ENCODE results near the gene TMEM128. TPM values are rescaled to one million over a fixed set of nuclear protein-coding genes. Genes with fewer than 3 reads are reported as not detected.
"Not testable (repeated sequence)": the region's sequence is repeated elsewhere in the genome, so short reads cannot be mapped to it uniquely, and the experiment has no call there.

The TMEM128 gene
- total RNA-seq, 2 experiments from 2014 or later = 13.9 to 20.6 TPM

- no peaks in the 10 kb centered on the region for H3K9me2 ChIP-seq (ENCODE audit: insufficient read depth, low read length)
- H3K4me2 ChIP-seq (ENCODE audit: low read length) = no peak overlapping the region
- peaks cover 3% of the 10 kb centered on the region for H3K4me1 ChIP-seq (ENCODE audit: insufficient read depth, low read length, poor library complexity, severe bottlenecking)
- H3K4me3 ChIP-seq (ENCODE audit: low read depth, low read length, poor library complexity, severe bottlenecking) = no peak overlapping the region
- POLR2A ChIA-PET = interaction anchor here (0.6 kb wide), 1 partner anchor 40 kb away, joined by 3 read pairs; no protein-coding TSS in a partner anchor
- H3K9me3 ChIP-seq (ENCODE audit: low read length) = no peaks in the 10 kb centered on the region
- TF ChIP-seq EZH2phosphoT487 (IDR thresholded peaks at IDR 0.05; ENCODE audit: borderline replicate concordance, low read depth, low read length) = no peak
- intact Hi-C loops (cut with micrococcal nuclease; ENCODE audit: unreplicated experiment) = no loop called here
- H2AFZ ChIP-seq (ENCODE audit: low read length) = no peak overlapping the region
- no TSS peak for BruUV-seq (replicated peaks)
- no peak overlapping the region for H3K27ac ChIP-seq (ENCODE audit: low read depth, low read length, poor library complexity, severe bottlenecking)
- H3K36me3 ChIP-seq (ENCODE audit: insufficient read depth, low read length) = no peaks in the 10 kb centered on the region
- DNase-seq (ENCODE audit: low spot score) = no peak
- CTCF ChIA-PET (ENCODE audit: unreplicated experiment) = no interaction called here
- H3K79me2 ChIP-seq (ENCODE audit: insufficient read depth, low read depth, low read length) = no peaks in the 10 kb centered on the region
- no peaks in the 10 kb centered on the region for H4K20me1 ChIP-seq (ENCODE audit: insufficient read depth, low read length)
Observed at GRCh38 chr4:4216648-4217047, 31.4 kb downstream of the TMEM128 start.

- POLR2A ChIA-PET; DNase-seq (ENCODE audit: low spot score); H3K4me1 ChIP-seq (ENCODE audit: insufficient read depth, low read length, poor library complexity, severe bottlenecking); CTCF ChIA-PET (ENCODE audit: unreplicated experiment); H4K20me1 ChIP-seq (ENCODE audit: insufficient read depth, low read length); H3K79me2 ChIP-seq (ENCODE audit: insufficient read depth, low read depth, low read length); H3K4me2 ChIP-seq (ENCODE audit: low read length); H3K9me3 ChIP-seq (ENCODE audit: low read length); H3K9me2 ChIP-seq (ENCODE audit: insufficient read depth, low read length); H3K36me3 ChIP-seq (ENCODE audit: insufficient read depth, low read length); H3K4me3 ChIP-seq (ENCODE audit: low read depth, low read length, poor library complexity, severe bottlenecking); intact Hi-C loops (cut with micrococcal nuclease; ENCODE audit: unreplicated experiment); H2AFZ ChIP-seq (ENCODE audit: low read length); H3K27ac ChIP-seq (ENCODE audit: low read depth, low read length, poor library complexity, severe bottlenecking); BruUV-seq (replicated peaks): not testable (repeated sequence)
Observed at GRCh38 chr4:4213674-4214073, 34.3 kb downstream of the TMEM128 start.

DNA sequence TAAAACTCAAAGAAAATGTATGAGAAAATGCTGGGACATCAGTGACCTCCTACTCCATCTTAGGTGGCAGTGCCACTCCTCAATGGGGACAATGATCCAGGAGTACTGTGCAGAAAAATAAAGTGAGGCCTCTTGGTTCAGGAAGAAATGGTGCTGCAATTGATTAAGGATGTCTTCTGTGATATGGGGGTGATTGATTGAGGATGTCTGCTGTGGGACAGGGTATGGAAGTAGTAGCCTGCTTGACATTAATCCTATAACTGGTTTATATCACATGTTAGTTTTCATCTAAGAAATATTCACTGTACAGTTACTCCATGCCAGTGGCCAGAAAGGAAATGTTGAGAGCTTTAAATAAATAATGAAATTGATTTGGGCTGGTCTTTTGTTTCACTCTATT lies 41.8 kb downstream of the TMEM128 start:
- POLR2A ChIA-PET = interaction anchor here (0.6 kb wide), 1 partner anchor 324 kb away, joined by 4 read pairs; no protein-coding TSS in a partner anchor
- BruUV-seq (replicated peaks) = no TSS peak
- intact Hi-C loops (cut with micrococcal nuclease; ENCODE audit: unreplicated experiment) = no loop called here
- no peak overlapping the region for H2AFZ ChIP-seq (ENCODE audit: low read length)
- no peak overlapping the region for H3K4me3 ChIP-seq (ENCODE audit: low read depth, low read length, poor library complexity, severe bottlenecking)
- TF ChIP-seq EZH2phosphoT487 (IDR thresholded peaks at IDR 0.05; ENCODE audit: borderline replicate concordance, low read depth, low read length) (no peak), CTCF (conservative IDR thresholded peaks at IDR 0.05; ENCODE audit: low read length) (no peak)
- CTCF ChIA-PET (ENCODE audit: unreplicated experiment) = no interaction called here
- no peaks in the 10 kb centered on the region for H3K9me2 ChIP-seq (ENCODE audit: insufficient read depth, low read length)
- H3K27ac ChIP-seq (ENCODE audit: low read depth, low read length, poor library complexity, severe bottlenecking) = no peak overlapping the region
- H4K20me1 ChIP-seq (ENCODE audit: insufficient read depth, low read length) = no peaks in the 10 kb centered on the region
- H3K9me3 ChIP-seq (ENCODE audit: low read length) = 0 out of 2 replicates have a peak, but pooled peaks cover 5% of the 10 kb centered on the region
- H3K79me2 ChIP-seq (ENCODE audit: insufficient read depth, low read depth, low read length) = no peaks in the 10 kb centered on the region
- H3K4me1 ChIP-seq (ENCODE audit: insufficient read depth, low read length, poor library complexity, severe bottlenecking) = no peaks in the 10 kb centered on the region
- H3K4me2 ChIP-seq (ENCODE audit: low read length) = no peak overlapping the region
- no peaks in the 10 kb centered on the region for H3K36me3 ChIP-seq (ENCODE audit: insufficient read depth, low read length)
- no peak for DNase-seq (ENCODE audit: low spot score)

DNA sequence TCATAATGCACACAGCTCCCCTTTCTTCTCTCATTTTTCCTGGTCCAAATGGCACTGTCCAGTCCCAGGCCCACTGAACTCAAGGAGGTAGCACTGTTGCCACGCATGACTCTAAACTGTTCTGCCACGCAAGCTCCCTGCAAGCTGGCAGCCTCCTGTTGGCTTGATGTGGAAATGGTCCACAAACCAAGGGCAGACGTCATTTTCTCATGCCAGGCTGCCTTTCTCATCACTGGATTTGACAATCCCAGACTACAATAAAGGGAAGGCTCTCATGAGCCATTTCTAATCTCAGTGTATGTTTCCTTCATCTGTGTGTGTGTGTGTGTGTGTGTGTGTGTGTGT lies 43.6 kb downstream of the TMEM128 start:
- no peak for DNase-seq (ENCODE audit: low spot score)
- no peaks in the 10 kb centered on the region for H4K20me1 ChIP-seq (ENCODE audit: insufficient read depth, low read length)
- no peaks in the 10 kb centered on the region for H3K9me2 ChIP-seq (ENCODE audit: insufficient read depth, low read length)
- 0 out of 2 replicates have a peak, but pooled peaks cover 5% of the 10 kb centered on the region for H3K9me3 ChIP-seq (ENCODE audit: low read length)
- H2AFZ ChIP-seq (ENCODE audit: low read length) = no peak overlapping the region
- ChIA-PET POLR2A (no interaction called here), CTCF (ENCODE audit: unreplicated experiment) (no interaction called here)
- intact Hi-C loops (cut with micrococcal nuclease; ENCODE audit: unreplicated experiment) = no loop called here
- H3K4me3 ChIP-seq (ENCODE audit: low read depth, low read length, poor library complexity, severe bottlenecking) = no peak overlapping the region
- H3K36me3 ChIP-seq (ENCODE audit: insufficient read depth, low read length) = no peaks in the 10 kb centered on the region
- H3K4me1 ChIP-seq (ENCODE audit: insufficient read depth, low read length, poor library complexity, severe bottlenecking) = no peaks in the 10 kb centered on the region
- TF ChIP-seq CTCF (conservative IDR thresholded peaks at IDR 0.05; ENCODE audit: low read length) = no peak
- TF ChIP-seq EZH2phosphoT487 (IDR thresholded peaks at IDR 0.05; ENCODE audit: borderline replicate concordance, low read depth, low read length) = no peak
- no peaks in the 10 kb centered on the region for H3K79me2 ChIP-seq (ENCODE audit: insufficient read depth, low read depth, low read length)
- H3K4me2 ChIP-seq (ENCODE audit: low read length) = no peak overlapping the region
- no peak overlapping the region for H3K27ac ChIP-seq (ENCODE audit: low read depth, low read length, poor library complexity, severe bottlenecking)
- no TSS peak for BruUV-seq (replicated peaks)

Measured in OCI-LY7 (cell line).